ENCODE results near the gene AQP12B. TPM values are rescaled to one million over a fixed set of nuclear protein-coding genes. Genes with fewer than 3 reads are reported as not detected.

Gene AQP12B
- total RNA-seq, 1 experiment from 2014 or later, result not detected

GRCh38 chr2:240717681-240718581, 35.2 kb upstream of the AQP12B start:
- intact Hi-C loops (cut with micrococcal nuclease), result no loop called here
- no TSS peak for BruUV-seq (replicated peaks)
- H3K27me3 Mint-ChIP-seq (ENCODE audit: insufficient read depth, unreplicated experiment), result peaks cover 13% of the 10 kb centered on the region
- H3K9me3 Mint-ChIP-seq (ENCODE audit: unreplicated experiment), result no peaks in the 10 kb centered on the region
- H3K36me3 Mint-ChIP-seq (ENCODE audit: insufficient read depth, unreplicated experiment), result no peaks in the 10 kb centered on the region
- DNase-seq (ENCODE audit: unreplicated experiment), result no peak
- H3K27ac Mint-ChIP-seq (ENCODE audit: low read depth, unreplicated experiment), result no peak overlapping the region
- TF ChIP-seq CTCF (IDR thresholded peaks at IDR 0.05; ENCODE audit: unreplicated experiment), result no peak
- H3K4me1 Mint-ChIP-seq (ENCODE audit: insufficient read depth, unreplicated experiment), result no peaks in the 10 kb centered on the region
- no peak overlapping the region for H3K4me3 Mint-ChIP-seq (ENCODE audit: unreplicated experiment)
- CTCF ChIA-PET, result interaction anchor here (0.6 kb wide), 1 partner anchor 120 kb away, joined by 3 read pairs; no protein-coding TSS in a partner anchor
- POLR2A ChIA-PET, result no interaction called here

GRCh38 chr2:240717181-240717641, 34.5 kb upstream of the AQP12B start:
- intact Hi-C loops (cut with micrococcal nuclease), result no loop called here
- no peaks in the 10 kb centered on the region for H3K9me3 Mint-ChIP-seq (ENCODE audit: unreplicated experiment)

GRCh38 chr2:240716130-240716798, 33.6 kb upstream of the AQP12B start:
- ChIA-PET POLR2A (no interaction called here), CTCF (interaction anchor here (0.5 to 1.3 kb wide), 2 partner anchors 44 to 124 kb away, joined by 5 read pairs; no protein-coding TSS in a partner anchor)
- BruUV-seq (replicated peaks), result no TSS peak
- peaks cover 16% of the 10 kb centered on the region for H3K27me3 Mint-ChIP-seq (ENCODE audit: insufficient read depth, unreplicated experiment)
- H3K36me3 Mint-ChIP-seq (ENCODE audit: insufficient read depth, unreplicated experiment), result no peaks in the 10 kb centered on the region
- no peaks in the 10 kb centered on the region for H3K9me3 Mint-ChIP-seq (ENCODE audit: unreplicated experiment)
- no peak overlapping the region for H3K27ac Mint-ChIP-seq (ENCODE audit: low read depth, unreplicated experiment)
- no peak overlapping the region for H3K4me3 Mint-ChIP-seq (ENCODE audit: unreplicated experiment)
- no peaks in the 10 kb centered on the region for H3K4me1 Mint-ChIP-seq (ENCODE audit: insufficient read depth, unreplicated experiment)
- intact Hi-C loops (cut with micrococcal nuclease), result no loop called here
- DNase-seq (ENCODE audit: unreplicated experiment), result no peak
- TF ChIP-seq CTCF (IDR thresholded peaks at IDR 0.05; ENCODE audit: unreplicated experiment), result no peak

More at GRCh38 chr2:240717181-240717641, 34.5 kb upstream of the AQP12B start:
- no peaks in the 10 kb centered on the region for H3K4me1 Mint-ChIP-seq (ENCODE audit: insufficient read depth, unreplicated experiment)
- H3K27me3 Mint-ChIP-seq (ENCODE audit: insufficient read depth, unreplicated experiment), result peaks cover 13% of the 10 kb centered on the region
- ChIA-PET CTCF (no interaction called here), POLR2A (no interaction called here)
- BruUV-seq (replicated peaks), result no TSS peak
- no peak overlapping the region for H3K27ac Mint-ChIP-seq (ENCODE audit: low read depth, unreplicated experiment)
- H3K4me3 Mint-ChIP-seq (ENCODE audit: unreplicated experiment), result no peak overlapping the region
- DNase-seq (ENCODE audit: unreplicated experiment), result no peak
- no peak for TF ChIP-seq CTCF (IDR thresholded peaks at IDR 0.05; ENCODE audit: unreplicated experiment)
- no peaks in the 10 kb centered on the region for H3K36me3 Mint-ChIP-seq (ENCODE audit: insufficient read depth, unreplicated experiment)

All from MCF 10A (cell line).